HG03045 (cell line): ENCODE measurements around the gene IQSEC3.
"Not testable (repeated sequence)": the region's sequence is repeated elsewhere in the genome, so short reads cannot be mapped to it uniquely, and the experiment has no call there.

ENCODE experiments used
- ATAC-seq: cut with Tn5 transposase; IDR thresholded peaks from one replicate; pipeline ENCODE4 v1.9.1; 2021; ENCODE audit warnings: mild to moderate bottlenecking, moderate library complexity; ENCODE audit not compliant: unreplicated experiment

IQSEC3 gene

DNA sequence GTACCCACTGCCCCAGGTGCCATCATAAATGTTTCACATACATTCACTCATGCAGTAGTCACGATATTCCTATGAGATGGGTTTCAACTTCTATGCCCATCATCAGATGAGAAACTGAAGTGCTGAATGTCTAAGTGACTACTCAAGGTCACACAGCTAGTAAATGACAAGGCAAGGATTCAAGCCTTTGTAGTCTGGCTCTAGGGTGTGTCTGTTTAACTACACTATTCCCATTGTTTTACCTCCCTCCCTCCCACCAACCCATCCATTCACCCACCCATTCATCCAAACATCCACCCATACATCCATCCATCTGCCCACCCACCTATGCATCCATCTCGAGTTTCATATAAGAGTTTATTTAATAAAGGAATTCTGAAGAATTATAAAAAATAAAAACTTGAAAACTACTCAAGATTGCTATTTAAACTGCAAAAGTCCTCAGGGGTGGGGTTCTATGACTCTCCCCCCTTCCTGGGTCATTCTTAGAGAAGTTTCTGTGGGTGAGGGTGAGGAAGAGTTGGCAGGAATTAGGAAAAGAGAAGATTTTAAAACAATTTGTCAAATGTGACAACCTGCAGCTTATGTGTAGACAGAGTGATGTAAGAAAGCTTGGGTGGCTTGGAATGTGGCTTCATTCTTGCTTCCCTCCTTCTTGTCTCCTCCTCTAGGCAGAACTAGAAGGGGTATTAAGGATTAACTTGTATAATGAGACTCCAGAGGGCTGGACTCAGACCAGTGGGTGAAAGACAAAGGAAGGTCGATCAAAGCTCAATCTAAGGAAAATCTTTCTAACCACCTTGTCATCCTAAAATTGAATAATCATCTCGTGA, 13.4 kb upstream of the IQSEC3 start:
- not testable (repeated sequence) for ATAC-seq

DNA sequence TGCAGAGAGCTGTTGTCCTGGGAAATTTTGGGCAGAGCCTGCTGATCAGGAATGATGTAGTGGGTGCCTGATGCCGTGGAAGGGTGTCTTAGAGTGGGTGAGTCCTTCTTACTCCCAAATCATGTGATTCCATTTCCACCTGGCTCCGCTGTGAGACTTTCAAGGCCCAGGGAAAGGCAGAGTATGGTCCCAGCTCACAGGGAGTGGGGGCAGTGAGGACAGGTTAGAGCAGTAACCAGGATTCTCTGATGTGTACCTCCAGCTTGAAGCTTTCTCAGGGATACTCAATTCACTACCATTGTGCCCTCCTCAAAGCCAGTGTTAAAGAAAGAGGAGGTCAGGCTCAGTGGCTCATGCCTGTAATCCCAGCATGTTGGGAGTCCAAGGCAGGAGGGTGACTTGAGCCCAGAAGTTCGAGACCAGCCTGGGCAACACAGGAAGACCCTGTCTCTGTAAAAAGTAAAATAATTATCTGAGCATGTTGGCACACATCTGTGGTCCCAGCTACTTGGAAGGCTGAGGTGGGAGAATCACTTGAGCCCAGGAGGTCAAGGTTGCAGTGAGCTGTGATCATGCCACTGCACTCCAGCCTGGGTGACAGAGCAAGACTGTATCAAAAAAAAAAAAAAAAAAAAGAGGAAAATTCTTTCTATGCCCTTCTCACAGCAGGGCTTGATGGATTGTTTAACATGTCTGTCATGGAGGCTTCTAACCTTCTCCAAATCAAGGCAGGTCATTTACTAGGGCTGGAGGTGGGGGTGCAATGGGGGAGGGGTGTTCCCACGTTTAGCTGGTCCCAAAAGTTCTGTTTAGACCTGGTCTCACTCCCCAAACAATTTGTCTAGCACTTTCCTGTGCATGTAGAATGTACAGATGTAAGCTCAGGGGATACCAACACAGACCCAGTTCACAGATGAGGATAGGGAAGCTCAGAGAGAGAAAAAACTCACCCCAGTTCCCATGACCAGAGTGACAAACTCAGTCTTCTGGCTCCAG, 12.5 kb upstream of the IQSEC3 start:
- no peak for ATAC-seq

DNA sequence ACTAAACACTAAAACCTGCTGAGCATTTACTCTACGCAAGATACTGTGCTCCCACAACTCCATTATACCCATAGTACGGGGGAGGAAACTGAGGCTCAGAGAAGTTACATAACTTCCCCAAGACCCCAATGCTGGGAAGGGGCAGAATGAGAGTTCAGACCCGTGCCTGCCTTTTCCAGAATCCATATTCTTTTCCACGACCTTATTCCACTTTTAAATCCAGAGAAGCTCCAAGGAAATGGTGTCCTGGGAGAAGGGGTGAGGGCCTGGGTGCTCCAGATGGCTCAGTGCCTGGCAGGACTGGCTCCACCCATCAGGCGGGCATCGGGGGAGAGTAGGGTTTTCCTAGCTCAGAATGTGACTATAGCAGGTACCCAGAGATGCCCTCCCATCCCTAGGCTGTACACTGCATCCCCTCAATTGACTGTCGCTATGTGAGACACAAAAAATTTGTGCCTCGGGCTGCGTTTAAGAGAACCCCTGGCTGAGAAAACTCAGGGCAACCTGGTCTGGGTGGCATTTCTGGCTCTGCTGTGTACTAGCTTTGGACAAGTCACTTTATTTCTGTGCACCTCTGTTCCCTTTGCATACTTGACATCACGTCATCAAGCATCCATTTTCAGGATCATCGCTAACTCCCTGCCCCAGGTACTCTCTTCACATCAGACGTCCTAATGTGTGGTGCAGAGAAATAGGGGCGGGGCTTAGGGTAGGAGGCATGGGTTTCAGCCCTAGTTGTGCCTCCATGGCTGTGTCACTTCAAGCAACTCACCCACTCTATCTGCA, 11.6 kb upstream of the IQSEC3 start:
- ATAC-seq, result no peak

DNA sequence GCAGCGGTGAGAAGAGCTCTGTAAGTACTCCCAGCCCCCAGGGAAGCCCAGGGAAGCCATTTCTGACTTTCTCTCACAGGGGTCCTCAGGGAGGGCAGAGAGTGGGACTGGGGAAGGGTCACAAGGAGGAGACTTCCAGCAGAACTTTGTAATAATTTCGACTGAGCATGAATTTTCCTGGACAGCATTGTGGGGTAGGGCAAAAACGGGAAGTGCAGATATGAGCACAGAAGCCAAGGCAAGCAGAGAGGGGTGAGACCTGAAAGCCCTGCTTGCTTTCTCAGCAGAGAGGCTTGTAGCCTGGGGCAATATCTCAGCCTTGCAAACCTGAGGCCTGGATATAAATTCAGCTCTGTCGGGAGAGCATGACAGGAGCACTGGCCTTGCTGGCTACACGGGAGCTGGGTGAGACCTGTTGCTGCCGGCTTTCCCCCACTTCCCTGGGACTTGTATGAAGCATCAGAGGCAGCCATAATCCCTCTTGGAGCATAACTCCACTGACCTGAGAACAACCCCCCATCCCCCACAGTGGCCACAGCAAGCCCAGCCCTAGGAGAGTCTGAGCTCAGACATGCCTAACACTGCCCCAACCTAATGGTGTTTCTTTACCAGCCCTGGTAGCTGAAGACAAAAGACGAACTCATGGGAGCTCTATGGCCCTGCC, 9.8 kb upstream of the IQSEC3 start:
- ATAC-seq, result no peak

DNA sequence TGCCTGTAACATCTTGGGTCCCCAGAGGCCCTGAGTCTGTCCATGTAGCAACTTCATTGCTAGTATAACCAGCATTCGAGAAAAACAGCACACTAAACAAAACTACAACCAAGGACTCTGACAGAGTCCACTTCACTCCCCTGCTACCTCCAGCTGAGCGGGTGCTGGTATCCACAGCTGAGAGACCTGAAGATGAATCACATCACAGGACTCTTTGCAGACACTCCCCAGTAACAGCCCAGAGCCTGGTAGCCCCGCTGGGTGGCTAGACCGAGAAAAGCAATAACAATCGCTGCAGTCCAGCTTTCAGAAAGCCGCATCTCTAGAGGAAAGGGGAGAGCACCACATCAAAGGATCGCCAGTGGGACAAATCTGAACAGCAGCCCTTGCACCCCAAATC, 9.0 kb upstream of the IQSEC3 start:
- ATAC-seq, result no peak

DNA sequence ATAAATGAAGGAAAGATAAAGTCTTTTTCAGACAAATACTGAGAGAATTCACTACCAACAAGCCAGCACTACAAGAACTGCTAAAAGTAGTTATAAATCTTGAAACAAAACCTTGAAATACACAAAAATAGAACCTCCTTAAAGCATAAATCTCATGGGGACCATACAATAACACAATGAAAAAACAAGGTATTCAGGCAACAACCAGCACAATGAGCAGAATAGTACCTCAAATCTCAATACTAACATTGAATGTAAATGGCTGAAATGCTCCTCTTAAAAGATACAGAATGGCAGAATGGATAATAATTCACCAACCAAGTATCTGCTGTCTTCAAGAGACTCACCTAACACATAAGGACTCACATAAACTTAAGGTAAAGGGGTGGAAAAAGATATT, 7.7 kb upstream of the IQSEC3 start:
- no peak for ATAC-seq

DNA sequence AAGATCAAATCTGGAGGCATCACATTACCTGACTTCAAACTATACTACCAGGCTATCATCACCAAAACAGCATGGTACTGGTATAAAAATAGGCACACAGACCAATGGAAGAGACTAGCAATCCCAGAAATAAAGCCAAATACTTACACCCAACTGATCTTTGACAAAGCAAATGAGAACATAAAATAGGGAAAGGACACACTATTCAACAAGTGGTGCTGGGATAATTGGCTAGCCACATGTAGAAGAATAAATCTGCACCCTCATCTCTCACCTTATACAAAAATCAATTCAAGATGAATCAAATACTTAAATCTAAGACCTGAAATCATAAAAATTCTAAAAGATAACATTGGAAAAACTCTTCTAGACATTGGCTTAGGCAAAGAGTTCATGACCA, 4.7 kb upstream of the IQSEC3 start:
- not testable (repeated sequence) for ATAC-seq

DNA sequence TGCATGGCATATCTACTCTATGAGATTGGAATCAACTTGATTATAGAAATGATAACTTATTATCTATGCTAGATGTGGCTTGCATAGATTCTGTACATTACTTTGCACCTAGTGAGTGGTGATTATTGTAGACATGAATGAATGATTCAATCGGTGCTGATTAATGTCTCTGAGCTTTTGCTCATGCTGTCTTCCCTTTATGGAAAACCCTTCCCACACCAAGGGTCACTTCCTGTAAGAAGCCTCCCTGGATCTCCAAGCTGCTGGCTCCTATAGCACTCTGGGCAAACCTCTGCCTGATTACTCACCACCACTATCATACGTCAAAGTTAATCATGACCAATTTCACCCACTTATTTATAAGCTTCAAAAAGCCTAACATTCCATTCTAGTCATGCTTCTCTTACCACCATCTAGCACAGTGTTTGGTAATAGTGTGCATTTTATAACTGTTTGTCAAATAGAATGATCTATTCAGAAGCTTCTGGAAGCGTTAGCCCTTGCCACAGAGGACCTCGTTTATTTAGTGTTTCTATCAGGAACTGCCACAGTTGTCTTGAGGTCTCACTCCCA, 990 bp upstream of the IQSEC3 start:
- not testable (repeated sequence) for ATAC-seq

DNA sequence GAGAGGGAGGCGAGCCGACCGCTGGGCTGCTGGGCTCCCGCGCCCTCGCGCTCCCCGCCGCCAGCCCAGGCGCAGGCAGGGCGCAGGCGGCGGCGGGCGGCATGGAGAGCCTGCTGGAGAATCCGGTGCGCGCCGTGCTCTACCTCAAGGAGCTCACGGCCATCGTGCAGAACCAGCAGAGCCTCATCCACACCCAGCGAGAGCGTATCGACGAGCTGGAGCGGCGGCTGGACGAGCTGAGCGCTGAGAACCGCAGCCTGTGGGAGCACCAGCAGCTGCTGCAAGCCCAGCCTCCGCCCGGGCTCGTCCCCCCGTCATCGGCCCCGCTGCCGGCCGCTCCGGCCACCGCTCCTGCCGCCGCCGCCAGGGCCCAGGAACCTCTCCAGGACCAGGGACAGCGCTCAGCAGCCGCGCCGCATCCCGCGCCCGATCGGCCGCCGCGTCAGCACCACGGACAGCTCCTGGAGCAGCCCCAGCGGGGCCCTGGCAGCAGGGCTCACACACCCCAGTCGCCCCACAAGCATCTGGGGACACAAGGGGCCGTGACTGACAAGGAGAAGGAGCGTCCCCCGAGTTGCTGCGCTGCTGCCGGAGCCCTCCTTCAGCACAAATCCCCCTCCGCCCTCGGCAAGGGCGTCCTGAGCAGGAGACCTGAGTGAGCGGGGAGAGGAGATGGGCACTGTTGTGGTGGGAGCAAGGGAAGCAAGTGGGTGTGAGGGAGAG, 376 bp downstream of the IQSEC3 start:
- ATAC-seq, result not testable (repeated sequence)

DNA sequence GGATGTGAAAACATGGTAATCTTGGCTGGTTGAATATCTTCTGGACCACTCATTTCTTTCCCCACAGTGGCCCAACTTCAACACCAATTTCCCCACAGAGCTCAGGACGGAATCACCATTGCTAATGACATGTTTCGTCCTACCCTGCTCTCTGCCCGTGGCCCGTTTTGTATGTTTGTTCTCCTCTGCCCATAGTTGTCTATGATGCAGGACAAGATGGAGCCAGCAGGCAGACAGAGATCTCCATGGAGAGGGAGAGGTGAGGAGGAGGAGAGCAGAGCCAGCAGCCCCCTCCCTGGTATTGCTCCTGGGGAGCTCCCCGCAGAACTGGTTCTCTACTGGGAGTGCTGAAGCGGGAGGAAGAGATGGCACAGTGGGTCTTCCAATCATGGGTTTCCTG, 3.1 kb downstream of the IQSEC3 start:
- ATAC-seq, result not testable (repeated sequence)

DNA sequence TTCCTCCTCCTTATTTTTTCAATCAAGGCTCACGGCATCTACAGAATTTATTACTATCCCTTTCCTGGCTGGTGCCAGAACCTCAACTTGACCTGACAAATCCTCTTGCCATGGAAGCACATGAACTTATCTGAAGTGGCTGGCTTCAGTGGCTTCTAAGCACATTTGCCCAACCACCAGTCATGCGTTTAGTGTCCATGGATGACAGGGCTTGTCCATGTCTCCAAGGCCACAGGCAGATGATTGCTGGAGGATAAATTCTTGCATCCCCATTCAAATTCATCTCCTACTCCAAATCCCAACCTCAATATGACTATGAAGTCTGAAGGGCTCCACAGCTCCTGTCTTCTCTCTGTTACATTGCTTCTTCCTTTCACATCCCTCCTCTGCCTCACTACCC, 4.0 kb downstream of the IQSEC3 start:
- ATAC-seq, result not testable (repeated sequence)

DNA sequence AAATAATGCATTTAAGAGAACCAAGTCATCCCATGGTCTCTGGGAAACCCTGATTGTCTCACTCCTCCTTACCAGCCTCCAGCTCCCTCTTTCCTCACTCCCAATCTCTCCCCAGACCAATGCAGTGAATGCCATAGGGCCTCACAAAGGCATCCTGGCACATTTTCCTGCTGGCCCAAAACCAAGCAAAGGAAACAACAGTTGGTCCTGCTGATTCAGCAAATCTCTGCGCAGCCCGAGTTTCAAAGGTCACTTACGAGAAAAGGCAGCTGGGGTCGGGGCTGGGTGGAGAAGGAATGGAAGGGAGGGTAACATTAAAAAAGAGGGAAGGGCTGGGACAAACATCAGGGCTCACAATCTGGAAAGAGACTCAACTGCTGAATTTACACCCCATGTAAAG, 5.5 kb downstream of the IQSEC3 start:
- not testable (repeated sequence) for ATAC-seq

DNA sequence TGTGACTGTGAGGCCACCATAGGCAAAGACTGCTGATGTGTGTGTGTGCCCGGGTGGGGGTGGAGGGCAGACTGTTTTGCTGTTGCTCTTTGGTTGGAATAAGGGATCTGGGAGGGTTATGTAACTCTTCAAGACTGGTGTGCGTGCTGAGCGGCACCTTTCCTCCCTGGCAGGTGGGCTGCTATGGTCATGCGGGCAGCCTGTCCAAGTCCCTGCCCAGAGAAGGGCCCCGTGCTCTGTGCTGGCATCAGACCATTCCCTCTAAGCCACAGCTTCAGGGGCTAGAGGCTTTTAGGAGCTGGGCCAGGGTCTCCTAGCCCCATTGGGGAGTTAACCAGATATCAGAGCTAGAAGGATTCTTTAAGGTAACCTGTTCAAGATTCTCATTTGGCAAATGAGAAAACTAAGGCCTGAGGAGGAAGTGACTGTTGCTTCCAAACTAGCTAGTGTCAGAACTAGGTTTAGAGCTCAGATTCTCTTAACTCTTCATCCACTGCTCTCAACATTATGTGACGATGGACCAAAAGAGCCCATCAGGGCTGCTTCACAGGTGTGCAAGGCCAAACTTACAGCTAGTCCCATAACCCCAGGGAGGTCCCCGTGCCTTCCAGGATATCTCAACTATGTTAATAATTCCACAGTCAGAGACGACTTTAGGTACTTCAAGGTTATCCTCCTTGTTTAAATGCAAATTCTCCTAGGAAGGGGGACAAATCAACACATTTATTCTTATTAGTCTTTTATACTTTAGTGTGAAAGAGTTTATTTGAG, 8.0 kb downstream of the IQSEC3 start:
- ATAC-seq, result not testable (repeated sequence)

DNA sequence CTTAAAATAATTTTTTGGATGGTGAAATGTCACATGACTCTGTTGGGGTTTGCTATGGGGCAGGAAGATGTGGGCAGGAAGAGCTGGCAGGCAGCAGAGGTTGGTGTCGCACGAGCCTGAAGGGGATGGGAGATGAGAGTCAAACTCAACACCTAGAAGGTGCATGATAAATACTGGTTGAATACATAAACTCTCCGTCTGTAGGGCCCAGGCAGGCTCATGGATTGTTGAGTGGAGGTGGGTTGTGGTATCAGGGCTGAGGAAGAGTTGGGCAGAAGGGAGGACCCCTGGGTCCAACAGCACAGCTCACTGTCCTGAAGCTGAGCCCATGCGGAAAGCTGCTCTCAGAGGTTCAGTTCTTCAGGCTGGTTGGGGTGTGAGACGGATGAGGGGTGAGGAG, 9.0 kb downstream of the IQSEC3 start:
- ATAC-seq, result not testable (repeated sequence)

DNA sequence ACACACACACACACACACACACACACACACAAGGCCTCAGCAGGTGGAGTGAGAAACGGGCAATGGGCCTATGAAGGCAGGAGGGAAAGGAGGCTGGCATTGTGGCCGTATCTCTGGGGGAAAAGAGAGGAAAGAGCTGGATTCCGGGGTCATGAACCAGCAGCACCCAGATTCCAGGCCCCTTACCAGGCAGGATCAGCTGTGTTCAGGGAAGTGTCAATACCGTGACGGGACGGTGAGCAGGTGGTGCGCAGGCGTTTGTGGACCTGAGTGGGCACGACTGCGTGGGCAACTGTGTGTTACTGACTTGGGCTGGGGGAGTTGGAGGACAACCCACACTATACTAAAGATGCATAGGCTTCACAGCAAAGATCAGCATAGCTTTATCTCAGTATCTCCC, 9.5 kb downstream of the IQSEC3 start:
- not testable (repeated sequence) for ATAC-seq

DNA sequence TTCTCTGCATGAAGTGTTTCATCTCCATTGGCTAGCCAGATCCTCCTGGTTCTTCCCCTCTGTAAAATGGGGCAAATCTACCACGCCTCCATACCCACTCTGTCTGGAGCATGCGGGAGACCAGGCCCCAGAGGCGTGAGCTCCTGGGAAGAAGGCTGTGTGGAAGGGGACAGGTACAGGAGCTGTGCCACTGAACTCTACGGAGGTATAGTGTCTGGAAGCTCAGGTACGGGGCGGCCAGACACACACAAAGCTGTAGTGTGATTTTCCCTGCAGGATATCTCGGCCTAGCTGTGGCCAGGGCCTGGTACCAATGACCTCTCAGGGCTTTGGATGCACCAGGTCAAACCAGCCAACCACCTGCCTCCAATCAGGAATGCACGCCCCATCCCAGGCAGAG, 10.0 kb downstream of the IQSEC3 start:
- not testable (repeated sequence) for ATAC-seq

DNA sequence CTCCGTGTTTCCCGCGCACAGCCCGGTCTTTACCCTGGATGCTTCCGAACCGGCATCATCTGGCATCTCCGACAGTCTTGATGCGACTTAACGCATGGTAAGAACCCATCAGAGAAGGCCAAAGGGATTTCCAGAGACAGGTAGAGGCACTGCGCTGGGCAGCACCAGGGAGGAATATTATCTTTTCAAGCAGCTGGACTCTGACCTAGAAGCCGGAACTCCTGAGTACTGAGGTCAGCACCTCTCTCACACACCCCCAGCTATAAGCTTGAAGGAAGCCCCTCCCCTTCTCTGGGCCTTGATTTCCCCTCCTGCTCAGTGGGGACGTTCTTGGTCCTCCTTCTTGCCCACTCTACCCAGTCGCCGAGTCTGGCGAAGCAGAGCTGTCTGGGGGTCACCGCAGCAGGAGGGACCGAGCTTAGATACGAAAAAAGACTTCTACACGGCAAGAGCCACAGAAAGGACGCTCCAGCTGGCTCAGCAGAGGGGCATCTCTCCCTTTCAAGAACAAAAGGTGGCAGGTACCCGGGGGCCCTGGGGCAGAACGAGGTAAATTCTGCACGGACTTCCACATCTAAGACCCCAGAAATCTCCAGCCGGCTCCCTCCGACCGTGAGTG, 10.6 kb downstream of the IQSEC3 start:
- not testable (repeated sequence) for ATAC-seq

DNA sequence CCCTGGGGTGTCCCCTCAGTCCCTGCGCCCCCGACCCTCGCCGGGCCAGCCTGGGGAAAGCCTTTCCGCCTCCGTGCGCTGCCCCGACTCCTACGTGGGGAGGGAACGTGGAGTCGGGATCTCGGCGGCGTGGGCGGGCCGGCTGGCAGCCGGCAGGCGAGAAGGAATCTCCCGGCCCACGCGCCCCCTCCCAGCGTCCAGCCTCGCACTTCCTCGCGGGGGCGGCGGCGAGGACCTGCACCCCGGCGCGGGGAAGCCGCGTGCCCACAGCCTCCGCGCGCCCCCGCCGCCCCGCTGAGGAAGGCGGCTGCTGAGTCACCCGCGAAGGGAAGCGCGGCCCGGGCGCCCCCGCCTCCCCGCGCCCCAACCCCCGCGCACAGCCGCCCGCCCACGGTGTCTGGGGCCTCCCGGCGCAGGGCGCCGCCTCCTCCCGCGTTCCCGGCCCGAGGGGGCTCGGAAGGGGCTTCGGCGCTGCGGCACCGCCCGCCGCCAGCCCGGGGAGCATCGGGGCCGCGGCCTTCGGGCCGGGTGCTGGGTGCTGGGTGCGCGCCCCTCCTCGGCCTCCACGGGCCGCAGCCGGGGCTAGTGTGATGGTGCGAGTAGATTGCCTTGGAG, 11.3 kb downstream of the IQSEC3 start:
- ATAC-seq, result not testable (repeated sequence)
